GM18873 (cell line): Measurements from ENCODE around the gene KRT8.
"Not testable (repeated sequence)": the region's sequence is repeated elsewhere in the genome, so short reads cannot be mapped to it uniquely, and the experiment has no call there.

ENCODE experiments used
- ATAC-seq: cut with Tn5 transposase; IDR thresholded peaks from one replicate; pipeline ENCODE4 v1.9.1; 2021; ENCODE audit warnings: mild to moderate bottlenecking, moderate library complexity, moderate number of reproducible peaks; ENCODE audit not compliant: unreplicated experiment, low FRiP score

The KRT8 gene

DNA sequence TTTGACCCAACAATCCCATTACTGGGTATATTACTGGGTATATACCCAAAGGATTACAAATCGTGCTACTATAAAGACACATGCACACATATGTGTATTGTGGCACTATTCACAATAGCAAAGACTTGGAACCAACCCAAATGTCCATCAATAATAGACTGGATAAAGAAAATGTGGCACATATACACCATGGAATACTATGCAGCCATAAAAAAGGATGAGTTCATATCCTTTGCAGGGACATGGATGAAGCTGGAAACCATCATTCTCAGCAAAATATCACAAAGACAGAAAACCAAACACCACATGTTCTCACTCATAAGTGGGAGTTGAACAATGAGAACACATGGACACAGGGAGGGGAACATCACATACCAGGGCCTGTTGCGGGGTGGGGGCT is 48.8 kb downstream of the KRT8 start:
- not testable (repeated sequence) for ATAC-seq

- no peak for ATAC-seq
These were observed 53.1 kb downstream of the KRT8 start for GRCh38 chr12:52851787-52852186.

- ATAC-seq, result no peak
These were observed 54.2 kb downstream of the KRT8 start for GRCh38 chr12:52850681-52851080.

DNA sequence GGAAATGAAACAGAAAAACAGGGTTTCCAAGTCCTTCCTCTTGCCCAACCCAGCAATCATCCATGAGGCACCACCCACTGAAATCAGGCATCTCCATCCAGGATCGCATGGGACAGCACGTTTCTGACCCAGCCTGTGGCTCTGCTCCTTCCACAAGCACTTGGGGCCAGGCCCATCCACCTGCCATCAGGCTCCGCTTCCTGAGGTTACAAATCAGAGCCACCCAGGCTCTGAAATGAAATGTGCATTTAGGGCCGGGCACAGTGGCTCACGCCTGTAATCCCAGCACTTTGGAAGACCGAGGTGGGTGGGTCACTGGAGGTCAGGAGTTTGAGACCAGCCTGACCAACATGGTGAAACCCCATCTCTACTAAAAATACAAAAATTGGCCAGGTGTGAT is 55.4 kb downstream of the KRT8 start:
- no peak for ATAC-seq

DNA sequence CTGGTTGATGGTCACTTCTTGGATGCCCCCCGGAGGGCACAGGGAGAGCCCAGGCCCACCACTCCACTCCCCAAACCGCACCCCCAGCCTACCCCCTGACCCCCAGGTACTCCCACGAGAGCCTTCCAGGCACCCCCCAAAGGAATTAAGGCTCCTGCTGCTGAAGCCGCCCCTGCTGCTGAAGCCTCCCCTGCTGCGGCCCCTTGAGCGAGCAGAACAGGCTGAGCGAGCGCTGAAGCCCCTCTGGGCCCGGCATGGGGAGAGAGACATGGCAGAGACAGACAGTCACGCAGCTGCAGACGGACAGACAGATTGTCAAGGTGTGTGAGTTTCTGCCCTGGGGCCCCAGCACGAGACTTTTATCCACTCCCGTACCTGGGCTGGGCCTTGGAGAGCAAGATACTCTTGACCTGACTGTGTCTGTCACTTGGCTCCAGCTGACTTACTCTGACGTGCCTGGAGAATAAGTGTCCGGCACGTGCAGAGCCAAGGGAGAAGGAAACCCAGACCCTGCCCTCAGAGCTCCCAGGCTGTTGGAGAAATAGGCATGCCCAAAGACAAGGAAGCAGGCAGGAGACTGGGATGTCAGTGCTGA is 56.1 kb downstream of the KRT8 start, which contains the start of gene KRT78:
Gene KRT78 (minus strand): TSS at position 334 of the 595 bp plus-strand sequence. CDS start 64 bp downstream, at position 270.
- no peak for ATAC-seq

DNA sequence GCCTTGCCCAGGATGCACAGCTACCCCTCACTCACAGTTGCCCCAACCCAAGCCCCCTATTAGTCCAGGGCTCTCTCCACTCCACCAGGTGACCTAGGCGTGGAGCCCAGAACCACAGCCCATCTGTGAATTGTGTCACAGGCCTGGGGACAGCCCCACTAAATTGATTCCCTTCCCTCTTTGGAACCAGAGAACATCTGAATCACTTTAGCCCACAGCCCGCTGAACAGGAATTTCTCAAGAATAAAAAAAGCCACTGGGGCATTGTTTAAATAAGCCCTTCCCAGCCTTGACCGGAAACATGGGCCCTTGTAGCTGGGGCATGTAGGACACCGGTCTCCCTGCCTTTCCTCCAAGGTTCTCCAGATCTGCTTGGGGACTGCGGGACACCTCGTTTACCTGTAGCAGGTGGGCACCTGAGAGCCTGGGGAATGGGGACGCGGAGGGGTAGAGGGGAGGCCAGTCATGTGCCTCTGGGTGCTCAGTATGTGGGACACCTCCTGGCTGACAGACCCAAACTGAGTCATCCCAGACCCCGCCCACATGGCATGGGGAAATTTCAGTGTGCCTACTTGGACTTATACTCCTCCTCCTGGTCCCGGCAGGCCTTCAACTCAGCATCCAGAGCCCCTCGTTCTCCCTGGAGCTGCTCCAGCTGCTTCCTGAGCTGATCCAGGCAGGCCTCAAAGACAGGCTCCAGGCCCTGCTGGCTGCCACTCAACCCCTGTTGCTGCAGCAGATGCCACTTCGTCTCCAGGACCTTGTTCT is 57.4 kb downstream of the KRT8 start:
- no peak for ATAC-seq
